ENCODE results near the gene GNAO1. TPM values are rescaled to one million over a fixed set of nuclear protein-coding genes. Genes with fewer than 3 reads are reported as not detected.

The GNAO1 gene
- total RNA-seq, 1 experiment from 2014 or later = not detected

DNA sequence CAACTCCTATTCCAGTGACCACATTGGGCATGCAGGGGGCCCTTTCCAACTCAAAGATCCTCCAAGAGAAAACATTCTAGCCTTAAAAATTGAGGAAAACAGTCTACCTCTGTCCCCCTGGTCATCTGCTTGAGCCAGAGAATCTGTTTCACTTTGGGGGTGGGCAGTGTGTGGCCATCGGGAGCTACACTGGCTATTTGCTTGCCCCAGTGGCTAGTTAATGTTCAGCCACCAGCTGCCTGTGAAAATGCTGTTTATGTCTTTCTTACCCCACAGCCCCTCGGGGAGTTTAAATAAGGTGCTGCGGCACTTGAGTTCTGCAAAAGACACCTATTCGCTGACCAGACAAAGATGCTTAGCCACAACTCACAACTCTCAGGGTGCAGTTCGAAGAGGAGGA lies 43.4 kb downstream of the GNAO1 start:
- Histone ChIP-seq H3K79me2 (ENCODE audit: low read length) (no peaks in the 10 kb centered on the region), H3K9me3 (ENCODE audit: low read length) (no peaks in the 10 kb centered on the region), H3K4me2 (ENCODE audit: low read length) (no peak overlapping the region), H3K4me3 (ENCODE audit: low read length) (no peak overlapping the region), H3K27me3 (ENCODE audit: low read length) (peaks cover 17% of the 10 kb centered on the region), H3F3A (ENCODE audit: low read length, unreplicated experiment) (no peaks in the 10 kb centered on the region), H3K27ac (ENCODE audit: low read length) (no peak overlapping the region), H3K36me3 (ENCODE audit: low read depth, low read length) (no peaks in the 10 kb centered on the region), H3K9me2 (replicated peaks; ENCODE audit: low read length) (no peaks in the 10 kb centered on the region), H3K9ac (ENCODE audit: low read length) (no peak overlapping the region), H4K20me1 (ENCODE audit: low read length) (no peaks in the 10 kb centered on the region), H2AFZ (ENCODE audit: low read length) (no peak overlapping the region), H3K4me1 (ENCODE audit: insufficient read depth, low read length) (no peaks in the 10 kb centered on the region)
- DNase-seq = no peak
- intact Hi-C loops (cut with micrococcal nuclease) = no loop called here
- TF ChIP-seq EZH2phosphoT487 (IDR thresholded peaks at IDR 0.05; ENCODE audit: borderline replicate concordance, low read length) (no peak), EZH2 (IDR thresholded peaks at IDR 0.05; ENCODE audit: low read length, unreplicated experiment) (no peak)
- TF ChIP-seq, protein P1, sequence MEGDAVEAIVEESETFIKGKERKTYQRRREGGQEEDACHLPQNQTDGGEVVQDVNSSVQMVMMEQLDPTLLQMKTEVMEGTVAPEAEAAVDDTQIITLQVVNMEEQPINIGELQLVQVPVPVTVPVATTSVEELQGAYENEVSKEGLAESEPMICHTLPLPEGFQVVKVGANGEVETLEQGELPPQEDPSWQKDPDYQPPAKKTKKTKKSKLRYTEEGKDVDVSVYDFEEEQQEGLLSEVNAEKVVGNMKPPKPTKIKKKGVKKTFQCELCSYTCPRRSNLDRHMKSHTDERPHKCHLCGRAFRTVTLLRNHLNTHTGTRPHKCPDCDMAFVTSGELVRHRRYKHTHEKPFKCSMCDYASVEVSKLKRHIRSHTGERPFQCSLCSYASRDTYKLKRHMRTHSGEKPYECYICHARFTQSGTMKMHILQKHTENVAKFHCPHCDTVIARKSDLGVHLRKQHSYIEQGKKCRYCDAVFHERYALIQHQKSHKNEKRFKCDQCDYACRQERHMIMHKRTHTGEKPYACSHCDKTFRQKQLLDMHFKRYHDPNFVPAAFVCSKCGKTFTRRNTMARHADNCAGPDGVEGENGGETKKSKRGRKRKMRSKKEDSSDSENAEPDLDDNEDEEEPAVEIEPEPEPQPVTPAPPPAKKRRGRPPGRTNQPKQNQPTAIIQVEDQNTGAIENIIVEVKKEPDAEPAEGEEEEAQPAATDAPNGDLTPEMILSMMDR (conservative IDR thresholded peaks at IDR 0.05; ENCODE audit: low read depth, low read length) = no peak
- ChIA-PET CTCF (no interaction called here), POLR2A (ENCODE audit: unreplicated experiment) (no interaction called here)
- BruUV-seq (replicated peaks) = no TSS peak
- no peak for ATAC-seq

DNA sequence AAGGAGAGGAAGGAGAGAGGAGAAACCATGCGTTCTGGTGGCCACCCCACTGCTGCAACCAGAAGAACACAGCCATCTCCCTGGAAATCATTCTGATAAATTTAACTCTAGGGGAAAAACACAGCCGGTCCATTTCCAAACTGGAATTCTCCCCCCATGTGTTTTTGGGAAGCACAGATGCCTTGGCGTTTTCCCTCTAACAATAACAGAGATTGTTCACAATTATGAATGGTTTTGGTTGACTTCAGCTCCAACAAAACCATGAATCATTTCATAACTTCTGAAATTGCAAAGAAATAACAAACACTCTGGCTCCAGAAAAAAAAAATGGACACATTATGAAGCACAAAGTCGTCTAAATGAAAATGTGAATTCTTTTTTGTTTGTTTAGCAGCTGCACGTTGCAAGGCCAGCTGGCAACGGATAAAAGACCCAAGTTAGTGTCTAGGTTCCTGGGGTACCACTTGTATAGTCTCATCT lies 46.2 kb downstream of the GNAO1 start:
- no peaks in the 10 kb centered on the region for H3K36me3 ChIP-seq (ENCODE audit: low read depth, low read length)
- no TSS peak for BruUV-seq (replicated peaks)
- H3K4me2 ChIP-seq (ENCODE audit: low read length) = no peak overlapping the region
- H3F3A ChIP-seq (ENCODE audit: low read length, unreplicated experiment) = no peaks in the 10 kb centered on the region
- intact Hi-C loops (cut with micrococcal nuclease) = no loop called here
- no peak overlapping the region for H3K27ac ChIP-seq (ENCODE audit: low read length)
- H3K27me3 ChIP-seq (ENCODE audit: low read length) = peaks cover 12% of the 10 kb centered on the region; the same call in 1 of the 2 replicates
- no peak overlapping the region for H3K9ac ChIP-seq (ENCODE audit: low read length)
- no peaks in the 10 kb centered on the region for H3K9me2 ChIP-seq (replicated peaks; ENCODE audit: low read length)
- no peak for DNase-seq
- H2AFZ ChIP-seq (ENCODE audit: low read length) = no peak overlapping the region
- CTCF ChIA-PET = no interaction called here
- no peaks in the 10 kb centered on the region for H4K20me1 ChIP-seq (ENCODE audit: low read length)
- H3K4me3 ChIP-seq (ENCODE audit: low read length) = no peak overlapping the region
- TF ChIP-seq EZH2 (IDR thresholded peaks at IDR 0.05; ENCODE audit: low read length, unreplicated experiment) (no peak), EZH2phosphoT487 (IDR thresholded peaks at IDR 0.05; ENCODE audit: borderline replicate concordance, low read length) (no peak)
- TF ChIP-seq, protein P1 (conservative IDR thresholded peaks at IDR 0.05; ENCODE audit: low read depth, low read length) = no peak
- ATAC-seq = no peak
- no peaks in the 10 kb centered on the region for H3K79me2 ChIP-seq (ENCODE audit: low read length)
- no peaks in the 10 kb centered on the region for H3K9me3 ChIP-seq (ENCODE audit: low read length)
- no peaks in the 10 kb centered on the region for H3K4me1 ChIP-seq (ENCODE audit: insufficient read depth, low read length)
- POLR2A ChIA-PET (ENCODE audit: unreplicated experiment) = no interaction called here

DNA sequence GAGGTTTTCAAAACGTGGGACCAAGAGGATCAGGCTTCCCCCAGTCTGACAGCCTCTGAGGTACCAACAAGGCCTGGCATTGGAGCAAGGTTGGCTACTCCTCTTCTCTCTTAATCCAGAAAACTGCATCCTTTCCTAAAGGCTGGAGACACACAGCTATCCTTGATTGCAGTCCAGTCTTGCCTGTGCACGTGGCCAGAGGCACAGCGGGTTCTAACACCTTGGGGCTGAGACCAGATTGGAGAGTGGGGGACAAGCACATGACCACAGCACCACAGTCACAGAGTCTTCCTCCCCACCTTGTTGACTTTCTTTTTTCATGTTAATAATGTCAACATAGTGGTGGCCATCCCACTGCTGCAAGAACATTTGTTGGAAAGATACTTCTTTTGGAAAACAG lies 46.9 kb downstream of the GNAO1 start:
- no peak overlapping the region for H3K4me2 ChIP-seq (ENCODE audit: low read length)
- ATAC-seq = no peak
- no TSS peak for BruUV-seq (replicated peaks)
- POLR2A ChIA-PET (ENCODE audit: unreplicated experiment) = no interaction called here
- H3K9me2 ChIP-seq (replicated peaks; ENCODE audit: low read length) = no peaks in the 10 kb centered on the region
- no peaks in the 10 kb centered on the region for H3K9me3 ChIP-seq (ENCODE audit: low read length)
- no peak overlapping the region for H3K27ac ChIP-seq (ENCODE audit: low read length)
- DNase-seq = no peak
- no peaks in the 10 kb centered on the region for H3K4me1 ChIP-seq (ENCODE audit: insufficient read depth, low read length)
- CTCF ChIA-PET = no interaction called here
- no peak overlapping the region for H3K4me3 ChIP-seq (ENCODE audit: low read length)
- H3K27me3 ChIP-seq (ENCODE audit: low read length) = peaks cover 12% of the 10 kb centered on the region; the same call in 1 of the 2 replicates
- H3K36me3 ChIP-seq (ENCODE audit: low read depth, low read length) = no peaks in the 10 kb centered on the region
- TF ChIP-seq, protein P1 (conservative IDR thresholded peaks at IDR 0.05; ENCODE audit: low read depth, low read length) = no peak
- TF ChIP-seq EZH2phosphoT487 (IDR thresholded peaks at IDR 0.05; ENCODE audit: borderline replicate concordance, low read length) (no peak), EZH2 (IDR thresholded peaks at IDR 0.05; ENCODE audit: low read length, unreplicated experiment) (no peak)
- H3F3A ChIP-seq (ENCODE audit: low read length, unreplicated experiment) = no peaks in the 10 kb centered on the region
- intact Hi-C loops (cut with micrococcal nuclease) = no loop called here
- no peak overlapping the region for H2AFZ ChIP-seq (ENCODE audit: low read length)
- H3K79me2 ChIP-seq (ENCODE audit: low read length) = no peaks in the 10 kb centered on the region
- no peak overlapping the region for H3K9ac ChIP-seq (ENCODE audit: low read length)
- no peaks in the 10 kb centered on the region for H4K20me1 ChIP-seq (ENCODE audit: low read length)

Measured in PC-3 (cell line).